NCI-H526 treated with DMSO at 0.1 percent for 48 hours (cell line): ENCODE measurements around the gene ACKR1.
A peak's percentile ranks its signal among the peaks of the same experiment; 100 is the strongest.

Experiments used
- DNase-seq: peaks from one replicate; lab custom pipeline; 2025; lab: John Stamatoyannopoulos, UW

ACKR1 gene

GRCh38 chr1:159222075-159222865 lies 17.6 kb downstream of the ACKR1 start:
- no peak for DNase-seq

GRCh38 chr1:159223004-159223403 lies 18.3 kb downstream of the ACKR1 start:
- DNase-seq = peak; percentile 40

GRCh38 chr1:159228554-159228953 lies 23.9 kb downstream of the ACKR1 start:
- peak; percentile 87 for DNase-seq

GRCh38 chr1:159229260-159229885 lies 24.7 kb downstream of the ACKR1 start:
- DNase-seq = peak; percentile 93

- DNase-seq = peak; percentile 100
Measured at GRCh38 chr1:159229896-159230295, 25.2 kb downstream of the ACKR1 start.

- no peak for DNase-seq
Measured at GRCh38 chr1:159239551-159240220, 35.0 kb downstream of the ACKR1 start.

- DNase-seq = no peak
Measured at GRCh38 chr1:159247266-159247665, 42.6 kb downstream of the ACKR1 start.

- no peak for DNase-seq
Measured at GRCh38 chr1:159248311-159248710, 43.6 kb downstream of the ACKR1 start.

- DNase-seq = peak; percentile 28
Measured at GRCh38 chr1:159250638-159251216, 46.1 kb downstream of the ACKR1 start.
